Neural crest cell (in vitro differentiated cells): ENCODE results near the gene GIGYF1. TPM values are rescaled to one million over a fixed set of nuclear protein-coding genes. Genes with fewer than 3 reads are reported as not detected.

Source experiments
- DNase-seq: peaks from one replicate; pipeline ENCODE4 v3.0.0; 2021; ENCODE audit warnings: low read depth, mixed read lengths, low spot score
- H3K27ac Mint-ChIP-seq: one replicate; pipeline ENCODE4 v1.8.0; 2021; ENCODE audit warnings: mild to moderate bottlenecking, mixed read lengths; ENCODE audit not compliant: unreplicated experiment
- H3K27me3 Mint-ChIP-seq: 2 replicates; pipeline ENCODE4 v1.8.0; 2021; ENCODE audit warnings: low read depth, mild to moderate bottlenecking, mixed read lengths
- H3K36me3 Mint-ChIP-seq: 2 replicates; pipeline ENCODE4 v1.8.0; 2021; ENCODE audit warnings: low read depth, mild to moderate bottlenecking, mixed read lengths
- H3K4me1 Mint-ChIP-seq: 2 replicates; pipeline ENCODE4 v1.8.0; 2021; ENCODE audit warnings: mixed read lengths
- H3K4me3 Mint-ChIP-seq: one replicate; pipeline ENCODE4 v1.8.0; 2021; ENCODE audit warnings: mild to moderate bottlenecking, mixed read lengths
- H3K9me3 Mint-ChIP-seq: 2 replicates; pipeline ENCODE4 v1.8.0; 2021; ENCODE audit warnings: mixed read lengths
- CTCF ChIP-seq: fragments of 200-600 bp; sonication (generic); conservative IDR thresholded peaks from 2 replicates; pipeline ENCODE4 v1.5.0; 2021; ENCODE audit warnings: antibody characterized with exemption, mild to moderate bottlenecking
- total RNA-seq: library from RNA; stranded (reverse); gene quantifications from 2 replicates; pipeline ENCODE4 v1.2.1, GENCODE V29; 2021

The GIGYF1 gene
- total RNA-seq, 1 donor from 2014 or later, result 82.9 TPM

DNA sequence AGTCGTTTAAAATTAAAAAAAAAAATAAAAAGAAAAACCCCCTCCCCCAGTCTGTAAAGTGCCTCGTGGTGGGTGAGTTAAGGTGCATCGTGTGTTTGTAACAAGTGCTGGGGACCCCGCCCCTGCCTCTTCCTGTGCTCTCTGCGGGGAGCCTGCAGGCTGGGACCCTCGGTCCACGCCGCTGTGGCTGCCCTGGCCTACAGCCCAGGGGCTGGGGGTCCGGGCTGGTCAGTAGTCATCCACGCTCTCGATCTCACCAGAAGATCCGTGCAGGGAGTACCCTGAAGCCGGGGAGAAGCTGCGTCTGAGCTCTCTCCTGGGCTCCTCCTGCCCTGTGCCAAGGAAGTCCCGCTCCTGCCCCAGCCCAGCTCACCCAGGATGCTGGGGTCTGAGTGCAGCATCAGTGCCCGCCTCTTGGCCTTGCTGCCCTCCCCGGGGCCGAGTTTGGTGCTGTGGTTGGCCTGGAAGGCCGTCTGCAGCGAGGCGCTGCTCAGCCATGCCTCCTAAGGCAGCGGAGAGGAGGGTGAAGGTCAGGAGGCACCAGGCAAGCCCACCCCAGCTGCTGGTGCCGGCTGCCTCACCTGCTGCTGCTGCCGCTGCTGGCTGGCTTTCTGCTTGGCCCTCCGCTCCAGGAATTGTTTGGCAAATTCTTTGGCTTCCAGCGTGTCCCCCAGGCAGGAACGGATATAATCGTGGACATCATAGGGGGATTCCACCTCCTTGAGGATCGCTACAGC is 12.4 kb downstream of the GIGYF1 start:
- Mint-ChIP-seq H3K36me3 (peaks cover 8% of the 10 kb centered on the region), H3K4me1 (peaks cover 5% of the 10 kb centered on the region), H3K9me3 (no peaks in the 10 kb centered on the region), H3K27ac (no peak overlapping the region), H3K27me3 (no peaks in the 10 kb centered on the region), H3K4me3 (peak overlapping the region; percentile 44)
- DNase-seq, result no peak
- no peak for TF ChIP-seq CTCF

DNA sequence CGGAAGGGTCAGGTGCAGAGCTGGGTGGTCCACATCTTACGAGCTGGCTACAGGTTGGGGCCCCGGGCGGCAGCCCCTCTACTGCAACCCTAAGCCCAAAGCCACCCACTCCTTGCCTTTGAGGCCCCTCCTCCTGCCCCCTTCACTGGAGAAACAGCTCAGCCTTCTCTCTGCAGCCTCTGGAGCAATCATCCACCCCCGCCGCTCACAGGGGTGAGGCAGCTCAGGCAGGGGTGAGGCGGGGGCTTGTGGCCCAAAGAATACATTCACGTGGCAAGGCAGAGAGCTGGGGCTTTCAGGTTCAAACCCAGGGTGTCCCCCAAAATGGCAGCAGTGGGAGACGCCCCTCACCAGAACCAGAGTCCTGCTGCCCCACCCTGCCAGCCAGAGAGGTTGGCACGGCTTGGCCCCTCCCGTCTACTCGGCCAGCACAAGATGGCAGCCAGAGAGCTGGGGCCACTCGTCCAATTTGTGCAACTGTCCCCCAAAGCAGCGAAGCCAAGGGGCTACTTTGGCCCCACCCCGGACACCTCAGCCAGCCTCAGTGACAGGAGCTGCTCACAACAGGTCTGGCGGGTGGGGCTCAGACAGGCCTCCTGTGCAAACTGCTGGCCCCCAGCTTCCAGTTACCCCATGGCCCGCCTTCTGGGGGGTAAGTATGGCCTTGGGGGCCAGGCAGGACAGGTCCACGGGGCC is 13.3 kb downstream of the GIGYF1 start:
- H3K9me3 Mint-ChIP-seq, result no peaks in the 10 kb centered on the region
- TF ChIP-seq CTCF, result no peak
- no peak for DNase-seq
- peaks cover 9% of the 10 kb centered on the region for H3K4me1 Mint-ChIP-seq
- no peaks in the 10 kb centered on the region for H3K27me3 Mint-ChIP-seq
- H3K27ac Mint-ChIP-seq, result no peak overlapping the region
- H3K4me3 Mint-ChIP-seq, result peak overlapping the region; percentile 73
- H3K36me3 Mint-ChIP-seq, result peaks cover 8% of the 10 kb centered on the region

GRCh38 chr7:100679927-100680575 is 14.0 kb downstream of the GIGYF1 start:
- H3K36me3 Mint-ChIP-seq, result peaks cover 8% of the 10 kb centered on the region
- H3K9me3 Mint-ChIP-seq, result no peaks in the 10 kb centered on the region
- H3K27me3 Mint-ChIP-seq, result no peaks in the 10 kb centered on the region
- no peak for TF ChIP-seq CTCF
- peak overlapping the region; percentile 73 for H3K4me3 Mint-ChIP-seq
- H3K4me1 Mint-ChIP-seq, result peaks cover 9% of the 10 kb centered on the region
- no peak overlapping the region for H3K27ac Mint-ChIP-seq
- no peak for DNase-seq

GRCh38 chr7:100679129-100679926 is 14.7 kb downstream of the GIGYF1 start:
- Mint-ChIP-seq H3K9me3 (no peaks in the 10 kb centered on the region), H3K4me3 (peak overlapping the region; percentile 34), H3K27ac (no peak overlapping the region), H3K36me3 (peaks cover 8% of the 10 kb centered on the region), H3K4me1 (peaks cover 9% of the 10 kb centered on the region), H3K27me3 (no peaks in the 10 kb centered on the region)
- TF ChIP-seq CTCF, result no peak
- no peak for DNase-seq
